OCI-LY7 (cell line): Measurements from ENCODE around the gene SAA4. TPM values are rescaled to one million over a fixed set of nuclear protein-coding genes. Genes with fewer than 3 reads are reported as not detected.

Experiments used
- BruUV-seq: library from RNA; stranded (reverse); fragments of 400-500 nt; replicated peaks from 2 replicates; lab custom pipeline; 2021; lab: Mats Ljungman, UMichigan
- CTCF ChIA-PET: fragments of 300-600 bp; sonication (Branson Sonifier 250); formaldehyde crosslinking; loops from one replicate; lab custom pipeline; 2022; ENCODE audit warnings: antibody characterized with exemption; ENCODE audit not compliant: unreplicated experiment; lab: Charles Lee
- POLR2A ChIA-PET: fragments of 300-600 bp; sonication (Branson Sonifier 250); formaldehyde crosslinking; loops from one replicate; lab custom pipeline; 2022; ENCODE audit warnings: antibody characterized with exemption; lab: Charles Lee
- DNase-seq: peaks from one replicate; pipeline ENCODE4 v3.0.0-alpha.2; 2015; ENCODE audit warnings: low spot score
- H2AFZ ChIP-seq: fragments of 200-600 bp; sonication (generic), shearing (Covaris generic); 2 replicates; pipeline ENCODE4 v1.6.1; 2014; ENCODE audit warnings: mild to moderate bottlenecking, antibody characterized with exemption, low read length, moderate library complexity
- H3K27ac ChIP-seq: fragments of 200-600 bp; sonication (generic); 2 replicates; pipeline ENCODE4 v1.5.1; 2014; ENCODE audit warnings: mixed run types, low read depth, mild to moderate bottlenecking, moderate library complexity, low read length, inconsistent platforms; ENCODE audit not compliant: poor library complexity, severe bottlenecking
- H3K36me3 ChIP-seq: fragments of 200-600 bp; sonication (generic); 2 replicates; pipeline ENCODE4 v1.6.1; 2014; ENCODE audit warnings: mild to moderate bottlenecking, antibody characterized with exemption, low read length, moderate library complexity, mixed read lengths; ENCODE audit not compliant: insufficient read depth
- H3K4me1 ChIP-seq: fragments of 200-600 bp; sonication (generic); 2 replicates; pipeline ENCODE4 v1.5.1; 2014; ENCODE audit warnings: mild to moderate bottlenecking, low read length; ENCODE audit not compliant: insufficient read depth, poor library complexity, severe bottlenecking
- H3K4me2 ChIP-seq: fragments of 200-600 bp; sonication (generic); 2 replicates; pipeline ENCODE4 v1.6.1; 2014; ENCODE audit warnings: mild to moderate bottlenecking, low read length
- H3K4me3 ChIP-seq: fragments of 200-600 bp; sonication (generic); 2 replicates; pipeline ENCODE4 v1.5.1; 2014; ENCODE audit warnings: mild to moderate bottlenecking, low read depth, low read length; ENCODE audit not compliant: poor library complexity, severe bottlenecking
- H3K79me2 ChIP-seq: fragments of 200-600 bp; sonication (generic); 2 replicates; pipeline ENCODE4 v1.6.1; 2016; ENCODE audit warnings: low read depth, mild to moderate bottlenecking, low read length, moderate library complexity, mixed read lengths; ENCODE audit not compliant: insufficient read depth
- H3K9me2 ChIP-seq: fragments of 200-600 bp; sonication (generic); 2 replicates; pipeline ENCODE4 v1.6.1; 2016; ENCODE audit warnings: mild to moderate bottlenecking, low read length, mixed read lengths; ENCODE audit not compliant: insufficient read depth
- H3K9me3 ChIP-seq: fragments of 200-600 bp; sonication (generic); 2 replicates; pipeline ENCODE4 v1.6.1; 2014; ENCODE audit warnings: mild to moderate bottlenecking, mixed run types, low read length, mixed read lengths
- H4K20me1 ChIP-seq: fragments of 200-600 bp; sonication (generic); 2 replicates; pipeline ENCODE4 v1.6.1; 2014; ENCODE audit warnings: mild to moderate bottlenecking, antibody characterized with exemption, low read length, moderate library complexity, mixed read lengths; ENCODE audit not compliant: insufficient read depth
- EZH2phosphoT487 ChIP-seq: fragments of 200-600 bp; sonication (generic); IDR thresholded peaks from 2 replicates; pipeline ENCODE4 v1.6.1; 2018; ENCODE audit warnings: low read depth, borderline replicate concordance, mild to moderate bottlenecking, mixed run types, antibody characterized with exemption, low read length, moderate library complexity, mixed read lengths
- intact Hi-C: fragments of 100-400 bp; cut with micrococcal nuclease; formaldehyde crosslinking; loops from one replicate; pipeline ENCODE4 v1.10.0; 2022; ENCODE audit not compliant: unreplicated experiment
- total RNA-seq, 2 experiments: library from RNA; depleted of rRNA in 1 of 2; stranded (reverse); fragments of >200 nt in 1 of 2; shearing (Covaris generic) in 1 of 2; gene quantifications; 2 replicates each; pipeline ENCODE4 v1.2.3, GENCODE V29; 2014 to 2022
- TF ChIP-seq, protein P1 (sequence below): fragments of 200-600 bp; sonication (generic); conservative IDR thresholded peaks from 2 replicates; pipeline ENCODE4 v1.5.1; 2014; ENCODE audit warnings: mild to moderate bottlenecking, antibody characterized with exemption, low read length, moderate library complexity, mixed read lengths

SAA4 gene
- total RNA-seq, 2 experiments from 2014 or later: not detected

DNA sequence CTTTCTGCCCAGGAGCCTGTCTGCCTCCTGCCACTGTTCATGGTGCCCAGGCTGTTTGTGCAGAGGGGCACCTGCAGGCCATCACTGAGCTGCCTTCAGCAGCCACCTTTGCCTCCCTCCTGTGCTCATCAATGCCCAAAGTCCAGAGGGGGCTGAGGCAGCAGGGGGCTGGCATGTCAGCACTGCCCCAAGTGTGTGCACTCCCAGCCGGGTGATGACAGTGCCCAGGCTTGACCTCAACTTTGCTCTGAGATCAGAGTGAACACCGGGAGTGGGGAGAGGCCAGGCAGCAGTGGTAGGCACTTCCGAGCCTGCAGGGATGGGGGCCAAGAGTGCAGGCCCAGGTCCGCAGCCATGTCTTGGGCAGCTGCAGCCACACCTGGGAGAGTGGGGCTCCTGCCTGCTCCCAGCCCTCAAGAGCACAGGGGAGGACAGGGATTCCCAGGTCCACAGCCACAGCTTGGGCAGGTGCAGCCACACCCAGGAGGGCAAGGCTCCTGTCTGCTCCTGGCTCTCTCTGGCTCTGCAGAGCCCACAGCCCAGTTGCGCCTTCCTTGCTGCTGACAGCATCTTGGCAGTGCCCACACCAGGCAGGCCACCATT, 15.2 kb downstream of the SAA4 start:
- no TSS peak for BruUV-seq
- Histone ChIP-seq H4K20me1 (no peaks in the 10 kb centered on the region), H3K36me3 (peaks cover 31% of the 10 kb centered on the region), H3K27ac (no peak overlapping the region), H2AFZ (no peak overlapping the region), H3K79me2 (no peaks in the 10 kb centered on the region), H3K4me3 (no peak overlapping the region), H3K9me2 (no peaks in the 10 kb centered on the region), H3K9me3 (peaks cover 35% of the 10 kb centered on the region; the same call in 1 of the 2 replicates), H3K4me2 (no peak overlapping the region), H3K4me1 (peaks cover 36% of the 10 kb centered on the region)
- TF ChIP-seq, protein P1, sequence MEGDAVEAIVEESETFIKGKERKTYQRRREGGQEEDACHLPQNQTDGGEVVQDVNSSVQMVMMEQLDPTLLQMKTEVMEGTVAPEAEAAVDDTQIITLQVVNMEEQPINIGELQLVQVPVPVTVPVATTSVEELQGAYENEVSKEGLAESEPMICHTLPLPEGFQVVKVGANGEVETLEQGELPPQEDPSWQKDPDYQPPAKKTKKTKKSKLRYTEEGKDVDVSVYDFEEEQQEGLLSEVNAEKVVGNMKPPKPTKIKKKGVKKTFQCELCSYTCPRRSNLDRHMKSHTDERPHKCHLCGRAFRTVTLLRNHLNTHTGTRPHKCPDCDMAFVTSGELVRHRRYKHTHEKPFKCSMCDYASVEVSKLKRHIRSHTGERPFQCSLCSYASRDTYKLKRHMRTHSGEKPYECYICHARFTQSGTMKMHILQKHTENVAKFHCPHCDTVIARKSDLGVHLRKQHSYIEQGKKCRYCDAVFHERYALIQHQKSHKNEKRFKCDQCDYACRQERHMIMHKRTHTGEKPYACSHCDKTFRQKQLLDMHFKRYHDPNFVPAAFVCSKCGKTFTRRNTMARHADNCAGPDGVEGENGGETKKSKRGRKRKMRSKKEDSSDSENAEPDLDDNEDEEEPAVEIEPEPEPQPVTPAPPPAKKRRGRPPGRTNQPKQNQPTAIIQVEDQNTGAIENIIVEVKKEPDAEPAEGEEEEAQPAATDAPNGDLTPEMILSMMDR: no peak
- no peak for TF ChIP-seq EZH2phosphoT487
- intact Hi-C loops: no loop called here
- ChIA-PET CTCF (no interaction called here), POLR2A (interaction anchor here (0.7 to 2.2 kb wide), 3 partner anchors 8 to 934 kb away, joined by 5 to 6 read pairs (median 6); partner anchors contain the start of gene LDHA)
- no peak for DNase-seq

DNA sequence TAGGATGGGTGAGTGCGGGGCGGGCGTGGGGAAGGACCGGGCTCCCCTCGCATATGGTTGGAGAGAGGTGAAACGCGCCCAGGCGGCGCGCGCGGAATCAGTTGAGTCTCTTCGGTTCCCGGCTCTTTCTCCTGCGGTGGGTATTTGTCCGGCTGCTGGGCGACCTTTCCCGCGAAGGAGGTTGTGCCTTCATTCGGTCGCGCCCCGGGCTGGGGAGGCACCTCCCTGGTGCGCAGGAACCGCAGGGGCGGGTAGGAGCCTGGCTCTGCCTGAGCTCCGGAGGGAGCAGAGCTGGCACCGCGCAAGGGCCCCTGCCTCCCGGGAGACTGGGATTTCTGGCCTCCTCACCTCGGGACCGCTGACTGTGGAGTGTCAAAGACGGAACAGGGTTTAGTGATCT, 27.5 kb downstream of the SAA4 start:
- H3K36me3 ChIP-seq: no peaks in the 10 kb centered on the region
- no peaks in the 10 kb centered on the region for H3K9me2 ChIP-seq
- ChIA-PET POLR2A (no interaction called here), CTCF (no interaction called here)
- H4K20me1 ChIP-seq: no peaks in the 10 kb centered on the region
- intact Hi-C loops: no loop called here
- no peak for TF ChIP-seq EZH2phosphoT487
- TF ChIP-seq, protein P1: no peak
- no peak overlapping the region for H3K27ac ChIP-seq
- H3K79me2 ChIP-seq: no peaks in the 10 kb centered on the region
- H2AFZ ChIP-seq: no peak overlapping the region
- H3K9me3 ChIP-seq: no peaks in the 10 kb centered on the region
- no peak overlapping the region for H3K4me2 ChIP-seq
- DNase-seq: no peak
- no peaks in the 10 kb centered on the region for H3K4me1 ChIP-seq
- no peak overlapping the region for H3K4me3 ChIP-seq
- no TSS peak for BruUV-seq

DNA sequence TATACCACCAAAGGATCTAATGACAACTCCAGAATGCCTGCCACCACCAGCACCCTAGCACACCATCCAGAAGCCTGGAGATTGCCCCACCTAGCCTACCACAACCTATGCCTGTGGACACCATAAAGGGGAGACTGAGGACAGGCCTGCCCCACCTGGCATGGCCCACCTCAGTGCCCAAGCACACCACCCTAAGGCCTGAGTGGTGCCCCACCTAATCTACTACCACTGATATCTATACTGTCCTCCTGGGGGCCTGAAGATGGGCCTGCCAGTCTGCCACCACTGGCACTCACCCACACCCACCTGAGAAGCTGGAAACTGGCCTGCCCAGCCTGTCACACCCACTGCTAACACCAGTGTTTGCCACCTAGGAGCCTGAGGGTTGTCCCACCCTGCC, 31.8 kb downstream of the SAA4 start:
- DNase-seq: no peak
- CTCF ChIA-PET: no interaction called here

More for the DNA sequence above, 31.8 kb downstream of the SAA4 start:
- H3K27ac ChIP-seq: no peak overlapping the region
- no peaks in the 10 kb centered on the region for H4K20me1 ChIP-seq
- no peak overlapping the region for H3K4me3 ChIP-seq
- no peak overlapping the region for H3K4me2 ChIP-seq
- intact Hi-C loops: no loop called here
- H3K9me3 ChIP-seq: no peaks in the 10 kb centered on the region
- H3K36me3 ChIP-seq: no peaks in the 10 kb centered on the region
- no peaks in the 10 kb centered on the region for H3K9me2 ChIP-seq
- no TSS peak for BruUV-seq
- no peaks in the 10 kb centered on the region for H3K4me1 ChIP-seq
- no peaks in the 10 kb centered on the region for H3K79me2 ChIP-seq
- no peak overlapping the region for H2AFZ ChIP-seq
- POLR2A ChIA-PET: no interaction called here
- TF ChIP-seq EZH2phosphoT487: no peak
- TF ChIP-seq, protein P1: no peak
